Activated CD8-positive, alpha-beta T cell treated with anti-CD3 and anti-CD28 coated beads, Interleukin-2, amount 10 ng/mL, durations not matched to agents 7 days and 5 days (primary cell): Measurements from ENCODE around the gene SYT3. TPM values are rescaled to one million over a fixed set of nuclear protein-coding genes. Genes with fewer than 3 reads are reported as not detected.

Source experiments
- ATAC-seq: fragments of 150-1000 bp; cut with Tn5 transposase; one replicate; pipeline ENCODE4 v1.10.0; 2021; ENCODE audit warnings: moderate library complexity
- CTCF ChIA-PET: fragments of 350-600 bp; sonication (Branson Sonifier 250); formaldehyde crosslinking; loops from one replicate; lab custom pipeline; 2021; ENCODE audit warnings: antibody characterized with exemption; lab: Charles Lee
- POLR2A ChIA-PET: fragments of 350-600 bp; sonication (Branson Sonifier 250); formaldehyde crosslinking; loops from one replicate; lab custom pipeline; 2021; ENCODE audit warnings: antibody characterized with exemption; lab: Charles Lee
- DNase-seq: peaks from one replicate; pipeline ENCODE4 v3.0.0-alpha.2; 2020
- H3K27ac Mint-ChIP-seq: one replicate; pipeline ENCODE4 v1.8.0; 2021; ENCODE audit warnings: mild to moderate bottlenecking, mixed read lengths
- H3K27me3 Mint-ChIP-seq: one replicate; pipeline ENCODE4 v1.8.0; 2021; ENCODE audit warnings: low read depth, mixed read lengths
- H3K36me3 Mint-ChIP-seq: one replicate; pipeline ENCODE4 v1.8.0; 2021; ENCODE audit warnings: low read depth, mixed read lengths
- H3K4me1 Mint-ChIP-seq: one replicate; pipeline ENCODE4 v1.8.0; 2021; ENCODE audit warnings: low read depth, mixed read lengths
- H3K4me3 Mint-ChIP-seq: one replicate; pipeline ENCODE4 v1.8.0; 2021; ENCODE audit warnings: mild to moderate bottlenecking, mixed read lengths
- H3K9me3 Mint-ChIP-seq: one replicate; pipeline ENCODE4 v1.8.0; 2022; ENCODE audit warnings: mixed read lengths; ENCODE audit not compliant: insufficient read depth
- total RNA-seq, 2 experiments: library from RNA; stranded (reverse); gene quantifications; one replicate each; pipeline ENCODE4 v1.2.3, GENCODE V29; 2021

SYT3 gene
- total RNA-seq, 2 experiments from 2014 or later = not detected

DNA sequence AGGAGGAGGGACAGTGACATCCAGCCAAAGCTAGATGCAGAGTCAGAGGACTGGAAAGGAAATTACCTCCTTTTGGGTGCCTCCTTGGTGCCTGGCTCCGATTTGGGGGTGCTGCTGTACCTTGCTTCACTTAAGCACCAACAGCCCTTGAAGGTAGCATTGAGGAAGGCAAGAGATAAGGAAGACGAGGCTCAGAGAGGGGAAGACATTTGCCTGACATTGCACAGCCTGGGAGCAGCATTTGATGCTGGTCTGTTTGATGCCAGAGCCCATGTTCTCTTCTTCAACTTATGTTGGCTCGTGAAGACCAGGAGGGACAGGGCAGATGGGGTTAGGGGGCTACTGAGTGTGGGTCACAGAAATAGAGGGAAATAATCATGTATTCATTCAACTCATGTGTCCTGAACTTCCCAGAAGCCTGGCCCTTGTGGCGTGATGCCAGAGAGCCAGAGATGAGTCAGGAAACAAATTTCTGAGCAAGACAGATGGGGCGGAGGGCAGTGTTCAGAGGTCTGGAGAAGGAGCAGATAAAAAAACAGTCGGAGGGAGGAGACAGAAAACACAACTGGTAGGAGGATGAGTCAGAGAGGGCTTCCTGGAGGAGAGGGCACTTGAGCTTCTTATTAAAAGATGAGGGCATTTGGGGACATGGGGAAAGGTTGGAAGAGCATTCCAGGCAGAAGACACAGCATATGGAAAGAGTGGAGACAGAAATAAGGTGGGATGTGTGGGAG, 6.6 kb upstream of the SYT3 start:
- H3K4me1 Mint-ChIP-seq = no peaks in the 10 kb centered on the region
- DNase-seq = no peak
- H3K9me3 Mint-ChIP-seq = no peaks in the 10 kb centered on the region
- no peaks in the 10 kb centered on the region for H3K36me3 Mint-ChIP-seq
- no peak overlapping the region for H3K4me3 Mint-ChIP-seq
- H3K27me3 Mint-ChIP-seq = no peaks in the 10 kb centered on the region
- no peak for ATAC-seq
- ChIA-PET CTCF (no interaction called here), POLR2A (no interaction called here)
- H3K27ac Mint-ChIP-seq = no peak overlapping the region

DNA sequence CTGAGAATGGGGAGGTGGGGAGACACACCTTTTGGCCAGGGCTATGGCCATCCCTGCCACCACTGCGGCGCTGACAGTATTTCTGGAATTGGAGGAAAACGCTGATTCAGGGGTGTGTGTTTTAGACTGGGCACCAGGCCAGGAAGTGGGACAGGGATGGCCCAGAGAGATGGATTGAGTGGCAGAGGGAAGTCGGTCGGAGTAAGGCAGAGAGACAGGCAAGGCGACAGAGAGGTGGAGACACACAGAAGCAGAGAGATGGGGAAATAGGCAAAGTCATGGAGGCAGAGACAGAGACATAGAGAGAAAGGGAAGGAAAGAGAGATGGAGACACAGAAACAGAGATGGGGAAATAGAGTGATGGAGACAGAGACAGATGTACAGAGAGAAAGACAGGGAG, 5.4 kb upstream of the SYT3 start:
- Mint-ChIP-seq H3K36me3 (no peaks in the 10 kb centered on the region), H3K27ac (no peak overlapping the region), H3K27me3 (peaks cover 1% of the 10 kb centered on the region), H3K4me3 (no peak overlapping the region), H3K9me3 (no peaks in the 10 kb centered on the region), H3K4me1 (no peaks in the 10 kb centered on the region)
- ChIA-PET POLR2A (no interaction called here), CTCF (no interaction called here)
- ATAC-seq (no peak), DNase-seq (no peak)

DNA sequence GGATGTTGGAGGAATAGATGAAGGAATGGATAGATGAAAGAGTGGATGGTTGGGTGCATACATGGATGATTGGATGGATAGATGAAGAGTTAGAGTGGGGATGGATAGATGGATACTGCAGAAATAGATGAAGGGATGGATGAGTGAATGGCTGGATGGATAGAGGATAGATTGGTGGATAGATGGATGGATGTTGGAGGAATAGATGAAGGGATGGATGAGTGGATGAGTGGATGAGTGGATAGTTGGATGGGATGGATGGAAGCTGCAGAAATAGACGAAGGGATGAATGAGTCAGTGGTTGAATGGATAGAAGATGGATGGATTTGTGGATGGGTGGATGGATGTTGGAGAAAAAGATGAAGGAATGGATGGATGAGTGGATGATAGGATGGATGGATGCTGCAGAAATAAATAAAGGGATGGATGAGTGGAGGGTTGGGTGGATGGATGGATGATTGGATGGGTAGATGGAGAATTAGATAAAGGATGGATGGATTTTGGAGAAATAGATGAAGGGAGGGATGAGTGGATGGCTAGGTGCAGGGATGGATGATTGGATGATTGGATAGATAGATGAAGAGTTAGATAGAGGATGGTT, 4.7 kb upstream of the SYT3 start:
- peaks cover 3% of the 10 kb centered on the region for H3K27me3 Mint-ChIP-seq
- no peak overlapping the region for H3K4me3 Mint-ChIP-seq
- POLR2A ChIA-PET = no interaction called here
- CTCF ChIA-PET = no interaction called here
- no peak overlapping the region for H3K27ac Mint-ChIP-seq
- DNase-seq (no peak), ATAC-seq (no peak)
- H3K4me1 Mint-ChIP-seq = no peaks in the 10 kb centered on the region
- H3K36me3 Mint-ChIP-seq = no peaks in the 10 kb centered on the region
- no peaks in the 10 kb centered on the region for H3K9me3 Mint-ChIP-seq

DNA sequence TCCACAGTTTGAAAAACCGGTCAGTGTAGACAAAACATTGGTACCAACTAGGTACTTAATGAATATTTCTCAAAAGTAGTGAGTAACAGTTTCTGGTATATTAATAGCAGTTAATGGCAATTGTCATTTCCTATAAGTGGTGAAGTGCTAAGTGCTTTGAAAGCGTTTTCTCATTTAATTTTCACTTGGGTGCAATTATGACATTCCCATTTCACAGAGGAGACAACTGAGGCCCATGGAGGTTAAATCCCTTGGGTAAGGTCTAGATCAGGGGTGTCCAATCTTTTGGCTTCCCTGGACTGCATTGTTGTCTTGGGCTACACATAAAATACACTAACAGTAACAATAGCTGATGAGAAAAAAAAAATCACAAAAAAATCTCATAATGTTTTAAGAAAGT, 687 bp upstream of the SYT3 start:
- H3K4me3 Mint-ChIP-seq = no peak overlapping the region
- no peak overlapping the region for H3K27ac Mint-ChIP-seq
- no peak for ATAC-seq
- H3K27me3 Mint-ChIP-seq = peaks cover 29% of the 10 kb centered on the region
- no peak for DNase-seq
- POLR2A ChIA-PET = no interaction called here
- H3K9me3 Mint-ChIP-seq = peaks cover 2% of the 10 kb centered on the region
- H3K36me3 Mint-ChIP-seq = no peaks in the 10 kb centered on the region
- H3K4me1 Mint-ChIP-seq = peaks cover 2% of the 10 kb centered on the region
- CTCF ChIA-PET = no interaction called here

DNA sequence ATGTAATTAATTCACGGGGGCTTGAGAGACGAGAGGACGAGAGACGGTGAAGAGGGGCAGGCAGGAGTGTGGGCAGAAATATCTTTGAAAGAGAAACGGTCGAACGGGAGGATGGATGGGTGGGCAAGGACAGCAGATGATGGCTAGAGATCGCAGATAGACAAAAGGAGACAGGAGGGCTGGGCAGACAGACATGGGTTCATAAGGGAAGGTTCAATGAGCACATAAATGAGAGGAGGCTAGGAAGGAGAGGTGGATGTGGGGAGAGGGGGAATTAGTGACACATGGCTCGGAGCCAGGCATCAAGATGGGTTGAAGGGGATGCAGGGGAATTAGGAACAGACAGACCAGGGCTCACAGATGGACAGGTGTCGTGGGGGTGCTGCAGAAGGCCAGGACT, 1.1 kb downstream of the SYT3 start:
- no peak overlapping the region for H3K4me3 Mint-ChIP-seq

DNA sequence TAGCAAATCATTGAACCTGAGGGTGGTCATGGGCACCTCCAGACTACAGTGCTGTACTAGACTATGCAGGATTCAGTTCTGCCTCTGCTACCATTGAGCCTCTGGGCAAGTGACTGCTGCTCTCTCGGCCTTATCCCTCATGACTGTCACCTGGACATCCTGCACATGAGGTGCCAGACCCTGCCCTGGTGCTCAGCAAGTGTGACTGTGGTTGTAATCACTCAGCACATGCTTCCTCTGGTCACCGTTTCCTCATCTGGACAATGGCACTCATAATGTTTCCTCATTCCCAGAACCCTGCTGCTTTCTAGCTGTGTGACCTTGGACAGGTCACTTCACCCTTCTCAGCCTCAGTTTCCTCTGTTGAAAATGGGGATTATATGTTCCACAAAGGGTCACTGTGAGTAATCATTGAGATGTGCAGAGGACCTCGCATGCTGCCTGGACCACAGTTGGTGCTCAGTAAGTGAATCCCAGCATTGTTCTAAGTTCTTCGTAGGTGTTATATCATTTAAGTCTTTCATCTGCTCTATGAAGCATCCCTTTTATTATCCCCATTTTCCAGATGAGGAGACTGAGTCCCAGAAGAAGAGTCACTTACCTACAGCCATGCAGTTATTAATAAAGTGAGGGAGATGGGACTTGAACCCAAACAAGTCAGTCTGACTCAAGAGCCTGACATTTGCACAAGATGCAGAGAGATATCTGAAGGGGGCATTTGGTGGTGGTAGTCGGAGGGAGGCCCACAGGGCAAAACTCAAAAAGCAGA, 3.2 kb downstream of the SYT3 start:
- Mint-ChIP-seq H3K36me3 (no peaks in the 10 kb centered on the region), H3K4me3 (no peak overlapping the region), H3K9me3 (peaks cover 19% of the 10 kb centered on the region), H3K4me1 (peaks cover 2% of the 10 kb centered on the region), H3K27me3 (peaks cover 29% of the 10 kb centered on the region), H3K27ac (no peak overlapping the region)
- ATAC-seq = no peak
- CTCF ChIA-PET = interaction anchor here (1.4 kb wide), 1 partner anchor 80 kb away, joined by 3 read pairs; no protein-coding TSS in a partner anchor
- POLR2A ChIA-PET = no interaction called here
- no peak for DNase-seq

More for the DNA sequence above, 1.1 kb downstream of the SYT3 start:
- H3K9me3 Mint-ChIP-seq = peaks cover 14% of the 10 kb centered on the region
- DNase-seq = no peak
- no peak for ATAC-seq
- ChIA-PET CTCF (interaction anchor here (0.6 kb wide), 1 partner anchor 31 kb away, joined by 4 read pairs; no protein-coding TSS in a partner anchor), POLR2A (no interaction called here)
- H3K27me3 Mint-ChIP-seq = peaks cover 29% of the 10 kb centered on the region
- H3K36me3 Mint-ChIP-seq = no peaks in the 10 kb centered on the region
- no peak overlapping the region for H3K27ac Mint-ChIP-seq
- peaks cover 2% of the 10 kb centered on the region for H3K4me1 Mint-ChIP-seq

DNA sequence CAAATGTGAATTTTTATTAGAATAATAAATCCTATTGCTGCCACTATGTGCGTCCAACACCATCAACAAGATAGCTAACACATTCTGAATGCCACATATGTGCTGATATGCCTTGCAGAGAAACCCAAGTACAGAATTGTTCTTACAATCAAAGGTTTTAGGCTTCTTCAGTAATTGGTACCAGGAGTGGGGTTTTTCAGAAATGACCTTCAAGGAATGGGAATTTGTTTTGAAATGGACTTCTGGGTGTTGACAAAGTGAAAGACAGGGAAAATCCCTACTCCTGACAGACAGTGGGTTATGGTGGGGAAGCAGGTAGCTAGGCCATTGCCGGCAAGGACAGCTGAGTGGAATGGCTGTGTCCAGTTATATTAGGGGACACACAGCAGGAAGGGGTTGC, 5.7 kb downstream of the SYT3 start:
- DNase-seq = no peak
- H3K27ac Mint-ChIP-seq = no peak overlapping the region
- H3K4me1 Mint-ChIP-seq = no peaks in the 10 kb centered on the region
- H3K4me3 Mint-ChIP-seq = no peak overlapping the region
- no peak for ATAC-seq
- no peaks in the 10 kb centered on the region for H3K36me3 Mint-ChIP-seq
- CTCF ChIA-PET = no interaction called here
- H3K27me3 Mint-ChIP-seq = peaks cover 23% of the 10 kb centered on the region
- POLR2A ChIA-PET = no interaction called here
- H3K9me3 Mint-ChIP-seq = peaks cover 19% of the 10 kb centered on the region

DNA sequence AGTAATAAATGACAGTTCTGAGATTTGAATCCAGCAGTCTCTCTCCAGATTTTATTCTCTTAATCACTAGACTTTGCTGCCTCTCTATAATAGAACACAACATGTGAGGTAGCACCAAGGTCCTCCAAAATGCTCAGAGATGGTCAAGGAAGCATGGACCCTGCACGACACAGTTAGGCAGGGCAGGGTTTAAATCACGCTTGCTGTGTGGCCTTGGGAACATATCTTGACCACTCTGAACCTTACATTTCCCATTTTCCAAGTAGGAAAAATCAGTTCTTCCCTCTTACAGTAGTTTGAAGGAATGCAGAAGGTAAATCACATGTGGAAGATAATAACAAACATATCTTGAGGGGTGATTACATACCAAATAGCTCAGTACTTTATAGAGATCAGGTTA, 6.3 kb downstream of the SYT3 start:
- Mint-ChIP-seq H3K9me3 (peaks cover 19% of the 10 kb centered on the region), H3K4me1 (no peaks in the 10 kb centered on the region), H3K27me3 (peaks cover 17% of the 10 kb centered on the region), H3K36me3 (no peaks in the 10 kb centered on the region), H3K4me3 (no peak overlapping the region), H3K27ac (no peak overlapping the region)
- DNase-seq = no peak
- no peak for ATAC-seq
- CTCF ChIA-PET = no interaction called here
- POLR2A ChIA-PET = no interaction called here

DNA sequence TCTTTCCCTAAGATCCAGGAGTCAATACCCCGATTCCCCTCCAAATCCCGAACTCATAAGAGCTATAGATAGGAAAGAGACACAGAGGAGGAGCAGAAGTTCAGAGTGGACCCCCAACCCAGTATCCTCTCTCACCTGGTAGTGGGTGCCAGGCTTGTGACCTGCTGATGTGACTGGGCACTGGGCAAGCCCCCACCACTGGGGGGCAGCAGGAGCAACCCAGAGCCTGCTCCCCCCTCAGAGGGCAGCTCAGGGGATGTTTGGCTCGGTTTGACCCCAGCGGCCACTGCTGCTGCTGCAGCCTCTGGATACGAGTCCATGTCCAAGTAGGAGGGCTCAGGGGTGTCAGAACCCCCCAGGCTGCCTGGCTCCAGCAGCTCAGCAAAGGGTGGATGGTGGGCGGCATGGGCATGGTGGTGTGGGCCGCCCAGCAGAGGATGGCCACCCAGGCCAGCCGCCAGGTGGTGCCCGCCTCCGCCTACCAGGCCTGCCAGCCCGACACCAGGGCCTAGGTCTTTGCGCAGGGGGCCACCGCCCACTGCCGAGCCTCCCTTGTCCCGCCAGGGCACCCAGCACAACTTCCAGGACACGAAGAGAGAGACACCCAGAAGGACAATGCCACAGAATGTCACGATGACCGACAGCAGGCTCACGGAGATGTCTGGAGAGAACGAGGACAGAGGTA, 7.4 kb downstream of the SYT3 start:
- Mint-ChIP-seq H3K27ac (no peak overlapping the region), H3K4me3 (no peak overlapping the region), H3K27me3 (peaks cover 7% of the 10 kb centered on the region), H3K9me3 (peaks cover 19% of the 10 kb centered on the region), H3K4me1 (no peaks in the 10 kb centered on the region), H3K36me3 (no peaks in the 10 kb centered on the region)
- ATAC-seq (no peak), DNase-seq (no peak)
- ChIA-PET POLR2A (no interaction called here), CTCF (no interaction called here)

DNA sequence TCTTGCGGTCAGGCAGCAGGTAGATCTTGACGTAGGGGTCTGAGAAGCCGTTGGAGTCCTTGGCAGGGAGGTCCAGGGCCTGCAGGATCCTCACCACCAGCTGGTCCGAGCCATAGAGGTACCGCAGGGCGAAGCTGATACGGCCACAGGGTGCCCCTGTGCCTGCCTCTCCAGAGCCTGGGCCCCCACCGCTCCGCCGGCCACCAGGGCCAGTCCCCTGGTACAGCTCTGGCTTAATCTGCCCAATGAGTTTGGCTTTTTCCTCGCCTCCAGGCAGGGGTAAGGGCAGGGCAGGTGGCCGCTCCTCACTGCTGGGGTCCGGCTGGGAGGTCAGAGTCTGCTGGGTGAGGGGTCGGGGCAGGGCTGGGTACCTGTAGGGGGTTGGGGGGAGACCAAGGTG, 9.9 kb downstream of the SYT3 start:
- ChIA-PET CTCF (no interaction called here), POLR2A (no interaction called here)
- H3K9me3 Mint-ChIP-seq = peaks cover 15% of the 10 kb centered on the region
- no peak overlapping the region for H3K27ac Mint-ChIP-seq
- H3K36me3 Mint-ChIP-seq = no peaks in the 10 kb centered on the region
- no peak overlapping the region for H3K4me3 Mint-ChIP-seq
- no peaks in the 10 kb centered on the region for H3K27me3 Mint-ChIP-seq
- ATAC-seq (no peak), DNase-seq (no peak)
- no peaks in the 10 kb centered on the region for H3K4me1 Mint-ChIP-seq

DNA sequence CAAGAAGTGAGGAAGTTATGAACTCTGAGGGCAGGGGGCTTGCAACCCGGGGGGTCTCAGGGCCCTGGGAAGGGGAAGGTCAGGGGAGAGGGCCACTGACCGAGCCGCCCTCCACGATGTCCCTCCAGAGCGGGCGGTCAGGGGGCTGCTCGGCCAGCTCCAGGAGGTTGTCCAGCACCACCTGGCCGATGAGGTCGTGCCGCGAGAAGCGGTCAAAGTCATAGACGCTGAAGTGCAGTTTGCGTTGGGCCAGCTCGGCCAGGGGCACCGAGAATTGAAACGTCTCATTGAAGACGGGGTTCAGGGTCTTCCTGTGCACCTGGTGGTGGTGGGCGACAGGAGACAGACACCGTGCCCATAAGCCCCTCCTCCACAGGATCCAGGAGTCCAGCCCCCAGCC, 10.5 kb downstream of the SYT3 start:
- Mint-ChIP-seq H3K36me3 (no peaks in the 10 kb centered on the region), H3K4me3 (no peak overlapping the region), H3K27ac (no peak overlapping the region), H3K9me3 (peaks cover 11% of the 10 kb centered on the region), H3K4me1 (no peaks in the 10 kb centered on the region), H3K27me3 (no peaks in the 10 kb centered on the region)
- ChIA-PET POLR2A (no interaction called here), CTCF (no interaction called here)
- ATAC-seq (no peak), DNase-seq (no peak)

DNA sequence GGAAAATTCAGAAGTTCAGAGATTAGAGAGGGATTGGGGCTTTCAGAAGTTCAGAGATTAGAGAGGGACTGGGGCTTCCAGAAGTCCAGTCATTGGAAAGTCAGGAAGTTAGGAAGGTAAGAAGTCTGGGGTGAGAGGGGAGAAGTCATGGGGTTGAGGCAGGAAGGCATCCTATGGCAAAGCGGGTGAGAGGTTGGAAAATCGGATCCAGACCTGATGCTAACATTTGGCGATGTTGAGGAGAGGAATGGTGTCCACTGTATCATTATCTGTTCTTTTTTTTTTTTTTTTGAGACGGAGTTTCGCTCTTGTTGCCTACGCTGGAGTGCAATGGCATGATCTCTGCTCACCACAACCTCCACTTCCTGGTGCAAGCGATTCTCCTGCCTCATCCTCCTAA, 11.1 kb downstream of the SYT3 start:
- no peak overlapping the region for H3K27ac Mint-ChIP-seq
- ChIA-PET POLR2A (no interaction called here), CTCF (no interaction called here)
- DNase-seq (no peak), ATAC-seq (no peak)
- H3K36me3 Mint-ChIP-seq = no peaks in the 10 kb centered on the region
- H3K27me3 Mint-ChIP-seq = no peaks in the 10 kb centered on the region
- H3K4me1 Mint-ChIP-seq = no peaks in the 10 kb centered on the region
- H3K9me3 Mint-ChIP-seq = peaks cover 5% of the 10 kb centered on the region
- no peak overlapping the region for H3K4me3 Mint-ChIP-seq
